ENCODE results near the gene LRRC74B.
"Not testable (repeated sequence)": the region's sequence is repeated elsewhere in the genome, so short reads cannot be mapped to it uniquely, and the experiment has no call there.

Gene LRRC74B

GRCh38 chr22:21044931-21045584, 688 bp upstream of the LRRC74B start:
- TF ChIP-seq CTCF (IDR thresholded peaks at IDR 0.05; ENCODE audit: insufficient read depth, low read depth, low read length, missing control alignments): no peak
- H3K4me3 ChIP-seq (ENCODE audit: low read depth, low read length): no peak overlapping the region
- no peak for DNase-seq (ENCODE audit: low read depth)

- H3K4me3 ChIP-seq (ENCODE audit: low read depth, low read length): no peak overlapping the region
- TF ChIP-seq CTCF (IDR thresholded peaks at IDR 0.05; ENCODE audit: insufficient read depth, low read depth, low read length, missing control alignments): no peak
- DNase-seq (ENCODE audit: low read depth): no peak
Measured at GRCh38 chr22:21047035-21047661, 1.4 kb downstream of the LRRC74B start.

- TF ChIP-seq CTCF (IDR thresholded peaks at IDR 0.05; ENCODE audit: insufficient read depth, low read depth, low read length, missing control alignments): no peak
- DNase-seq (ENCODE audit: low read depth): no peak
- no peak overlapping the region for H3K4me3 ChIP-seq (ENCODE audit: low read depth, low read length)
Measured at GRCh38 chr22:21047730-21048129, 2.0 kb downstream of the LRRC74B start.

- H3K4me3 ChIP-seq (ENCODE audit: low read depth, low read length); DNase-seq (ENCODE audit: low read depth): not testable (repeated sequence)
Measured at GRCh38 chr22:21048448-21048847, 2.7 kb downstream of the LRRC74B start.

- H3K4me3 ChIP-seq (ENCODE audit: low read depth, low read length); DNase-seq (ENCODE audit: low read depth): not testable (repeated sequence)
Measured at GRCh38 chr22:21048965-21049364, 3.2 kb downstream of the LRRC74B start.

- no peak for TF ChIP-seq CTCF (IDR thresholded peaks at IDR 0.05; ENCODE audit: insufficient read depth, low read depth, low read length, missing control alignments)
- no peak overlapping the region for H3K4me3 ChIP-seq (ENCODE audit: low read depth, low read length)
- no peak for DNase-seq (ENCODE audit: low read depth)
Measured at GRCh38 chr22:21051145-21051830, 5.5 kb downstream of the LRRC74B start.

GRCh38 chr22:21051831-21052400, 6.2 kb downstream of the LRRC74B start:
- no peak for TF ChIP-seq CTCF (IDR thresholded peaks at IDR 0.05; ENCODE audit: insufficient read depth, low read depth, low read length, missing control alignments)
- H3K4me3 ChIP-seq (ENCODE audit: low read depth, low read length): no peak overlapping the region
- DNase-seq (ENCODE audit: low read depth): peak; percentile 6
